Measurements from ENCODE around the gene FANCF. TPM values are rescaled to one million over a fixed set of nuclear protein-coding genes. Genes with fewer than 3 reads are reported as not detected.

The FANCF gene
- total RNA-seq, 1 donor from 2014 or later: 8.6 TPM

DNA sequence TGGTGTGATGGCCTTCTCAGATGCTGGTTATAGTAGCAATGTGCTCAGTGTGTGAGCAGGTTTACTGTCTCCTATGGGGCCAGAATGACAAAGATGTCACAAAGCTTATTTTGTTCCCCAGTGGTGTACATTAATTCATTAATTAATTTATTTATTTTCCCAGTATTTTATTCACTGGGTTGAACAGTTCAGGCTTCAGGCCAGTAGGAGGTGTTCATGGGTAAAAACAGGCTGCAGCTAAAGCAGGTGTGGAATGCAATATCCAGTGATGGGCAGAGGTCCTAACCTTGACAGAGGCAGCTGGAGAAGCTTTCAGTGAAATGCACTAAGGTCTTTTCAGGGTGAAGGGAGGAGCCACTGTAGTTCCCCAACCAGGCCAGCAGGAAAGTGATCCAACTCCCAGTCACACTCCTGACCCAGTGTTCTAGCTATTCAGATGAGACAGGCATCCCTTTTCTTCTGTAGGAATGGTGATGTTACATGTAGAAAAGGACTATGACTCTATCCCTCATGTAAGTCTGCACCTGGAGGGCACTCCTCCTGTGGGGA, 7.8 kb upstream of the FANCF start:
- Histone ChIP-seq H3K9me3 (no peaks in the 10 kb centered on the region), H3K27me3 (ENCODE audit: low read depth) (no peaks in the 10 kb centered on the region), H3K4me1 (no peaks in the 10 kb centered on the region), H3K4me3 (no peak overlapping the region), H3K36me3 (no peaks in the 10 kb centered on the region), H3K27ac (no peak overlapping the region)
- intact Hi-C loops (cut with DNase I): no loop called here
- TF ChIP-seq CTCF (IDR thresholded peaks at IDR 0.05): no peak
- DNase-seq (no peak), ATAC-seq (no peak)

DNA sequence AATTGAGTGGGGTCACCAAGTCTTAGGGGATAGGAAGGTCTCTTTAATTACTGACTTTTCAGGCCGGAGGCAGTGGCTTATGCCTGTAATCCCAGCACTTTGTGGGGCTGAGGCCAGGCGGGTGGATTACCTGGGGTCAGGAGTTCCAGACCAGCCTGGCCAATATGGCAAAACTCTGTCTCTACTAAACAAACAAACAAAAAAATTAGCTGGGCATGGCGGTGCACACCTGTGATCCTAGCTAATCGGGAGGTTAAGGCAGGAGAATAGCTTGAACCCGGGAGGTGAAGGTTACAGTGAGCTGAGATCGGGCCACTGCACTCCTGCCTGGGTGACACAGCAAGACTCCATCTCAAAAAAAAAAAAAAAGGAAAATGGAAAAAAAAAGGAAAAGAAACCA, 1.8 kb upstream of the FANCF start:
- Histone ChIP-seq H3K4me3 (no peak overlapping the region), H3K36me3 (no peaks in the 10 kb centered on the region), H3K9me3 (no peaks in the 10 kb centered on the region), H3K27me3 (ENCODE audit: low read depth) (no peaks in the 10 kb centered on the region), H3K27ac (no peak overlapping the region), H3K4me1 (peaks cover 18% of the 10 kb centered on the region)
- DNase-seq (no peak), ATAC-seq (no peak)
- intact Hi-C loops (cut with DNase I): no loop called here
- TF ChIP-seq CTCF (IDR thresholded peaks at IDR 0.05): no peak

GRCh38 chr11:22626573-22627239, 1.1 kb upstream of the FANCF start:
- H3K27ac ChIP-seq: peak overlapping the region; percentile 96
- ATAC-seq (no peak), DNase-seq (no peak)
- H3K4me3 ChIP-seq: peak overlapping the region; percentile 80
- TF ChIP-seq CTCF (IDR thresholded peaks at IDR 0.05): no peak
- no peaks in the 10 kb centered on the region for H3K9me3 ChIP-seq
- intact Hi-C loops (cut with DNase I): no loop called here
- peaks cover 18% of the 10 kb centered on the region for H3K4me1 ChIP-seq
- H3K27me3 ChIP-seq (ENCODE audit: low read depth): no peaks in the 10 kb centered on the region
- no peaks in the 10 kb centered on the region for H3K36me3 ChIP-seq

DNA sequence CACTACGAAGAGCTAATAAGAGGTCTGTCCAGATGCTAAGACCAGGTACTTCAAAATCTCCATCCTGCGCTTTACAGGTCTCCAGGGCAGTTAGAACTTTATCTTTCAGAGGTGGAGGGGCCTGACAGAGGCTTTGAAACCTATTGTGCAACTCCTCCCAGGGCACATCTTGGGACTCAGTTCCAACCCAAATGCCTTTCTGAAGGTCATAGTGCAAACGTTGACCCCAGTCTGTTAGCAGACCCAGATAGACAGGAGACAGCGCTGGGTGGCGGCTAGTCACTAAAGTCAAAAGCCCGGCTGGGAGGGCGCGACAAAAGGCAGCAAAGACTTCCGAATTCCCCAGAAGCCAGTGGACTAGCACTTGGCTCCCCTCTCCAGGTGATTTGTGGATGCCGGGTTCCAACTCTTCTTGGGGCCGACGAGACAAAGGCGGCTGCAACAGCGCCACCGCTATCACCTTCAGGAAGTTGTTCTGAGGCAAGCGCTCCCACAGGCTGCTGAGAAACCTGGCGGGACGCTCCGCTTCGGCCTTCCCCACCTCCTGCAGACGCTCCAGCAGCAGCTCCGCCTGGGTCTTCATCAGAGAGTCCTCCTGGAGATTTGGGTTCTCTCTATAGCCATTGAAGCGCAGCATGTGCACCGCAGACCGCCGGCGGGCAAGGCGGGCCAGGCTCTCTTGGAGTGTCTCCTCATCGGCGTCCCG, 728 bp downstream of the FANCF start:
- peak overlapping the region; percentile 80 for H3K4me3 ChIP-seq
- no peaks in the 10 kb centered on the region for H3K36me3 ChIP-seq
- peak overlapping the region; percentile 96 for H3K27ac ChIP-seq
- peak; percentile 82 to 86 for ATAC-seq
- intact Hi-C loops (cut with DNase I): no loop called here
- TF ChIP-seq CTCF (IDR thresholded peaks at IDR 0.05): peak; percentile 33
- no peaks in the 10 kb centered on the region for H3K27me3 ChIP-seq (ENCODE audit: low read depth)
- H3K9me3 ChIP-seq: no peaks in the 10 kb centered on the region
- DNase-seq: peak; percentile 78
- H3K4me1 ChIP-seq: peaks cover 18% of the 10 kb centered on the region

DNA sequence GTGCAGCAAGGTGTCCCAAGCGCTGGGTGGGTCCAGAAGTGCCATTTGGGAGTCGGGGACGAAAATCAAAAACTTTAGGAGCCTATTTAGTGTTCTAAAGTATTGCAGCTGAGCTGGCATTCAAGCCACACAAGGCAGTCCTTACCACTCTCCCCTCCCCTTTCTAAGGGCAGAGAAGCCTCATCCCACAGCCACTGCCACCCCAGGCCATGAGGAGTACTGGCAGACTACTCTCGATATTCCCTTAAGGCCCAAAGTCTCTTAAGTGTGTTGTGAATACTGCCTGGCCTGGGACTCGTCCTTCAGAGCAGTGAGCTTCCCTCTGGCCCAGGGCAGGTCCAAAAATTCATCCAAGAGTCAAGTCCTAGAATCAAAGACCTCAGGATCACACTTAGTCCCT, 7.8 kb downstream of the FANCF start:
- Histone ChIP-seq H3K9me3 (no peaks in the 10 kb centered on the region), H3K4me1 (no peaks in the 10 kb centered on the region), H3K27me3 (ENCODE audit: low read depth) (no peaks in the 10 kb centered on the region), H3K27ac (no peak overlapping the region), H3K4me3 (no peak overlapping the region), H3K36me3 (no peaks in the 10 kb centered on the region)
- DNase-seq (no peak), ATAC-seq (no peak)
- no peak for TF ChIP-seq CTCF (IDR thresholded peaks at IDR 0.05)
- intact Hi-C loops (cut with DNase I): no loop called here
